ENCODE measurements around the gene RALBP1. TPM values are rescaled to one million over a fixed set of nuclear protein-coding genes. Genes with fewer than 3 reads are reported as not detected.

RALBP1 gene
- total RNA-seq, 6 donors from 2014 or later = 39.8 to 82.6 (median 57.6) TPM

- H3K4me3 ChIP-seq = no peak overlapping the region
- DNase-seq (no peak), ATAC-seq (ENCODE audit: low FRiP score in 2 of 2) (no peak)
- TF ChIP-seq EP300 (IDR thresholded peaks at IDR 0.05) (no peak), POLR2A (IDR thresholded peaks at IDR 0.05) (no peak), CTCF (IDR thresholded peaks at IDR 0.05) (no peak), POLR2AphosphoS5 (IDR thresholded peaks at IDR 0.05) (no peak)
- WGBS, 2 donors = 56 to 63% methylated on average over 2 of the region's 2 CpGs
- peaks cover 0 to 6% (median 6%) of the 10 kb centered on the region in 4 donors for H3K36me3 ChIP-seq
- no peaks in the 10 kb centered on the region for H3K27me3 ChIP-seq
- H3K27ac ChIP-seq = no peak overlapping the region
- H3K9me3 ChIP-seq = peaks cover 0 to under 1% (median 0%) of the 10 kb centered on the region in 4 donors
- H3K4me1 ChIP-seq = peaks cover 0 to 4% (median 1%) of the 10 kb centered on the region in 4 donors
Observed at GRCh38 chr18:9508446-9509025, 33.2 kb downstream of the RALBP1 start.

- Histone ChIP-seq H3K36me3 (peaks cover 0 to 21% (median 9%) of the 10 kb centered on the region in 4 donors), H3K27me3 (no peaks in the 10 kb centered on the region), H3K4me3 (no peak overlapping the region), H3K27ac (no peak overlapping the region), H3K4me1 (no peaks in the 10 kb centered on the region), H3K9me3 (no peaks in the 10 kb centered on the region)
- no peak for ATAC-seq (ENCODE audit: low FRiP score in 2 of 2)
- TF ChIP-seq EP300 (IDR thresholded peaks at IDR 0.05) (no peak), POLR2A (IDR thresholded peaks at IDR 0.05) (no peak), POLR2AphosphoS5 (IDR thresholded peaks at IDR 0.05) (no peak), CTCF (IDR thresholded peaks at IDR 0.05) (no peak)
- DNase-seq = no peak
- 81 to 84% methylated on average over 6 of the region's 6 CpGs for WGBS, 2 donors
Observed at GRCh38 chr18:9513971-9514512, 38.7 kb downstream of the RALBP1 start.

GRCh38 chr18:9516437-9517064, 41.2 kb downstream of the RALBP1 start:
- 63 to 64% methylated on average over 4 of the region's 4 CpGs for WGBS, 2 donors
- peak; percentile 59 to 79 for ATAC-seq (ENCODE audit: low FRiP score in 2 of 2)
- no peak for DNase-seq
- H3K27me3 ChIP-seq = no peaks in the 10 kb centered on the region
- TF ChIP-seq POLR2AphosphoS5 (IDR thresholded peaks at IDR 0.05) (no peak), CTCF (IDR thresholded peaks at IDR 0.05) (peak; percentile 65 to 90 (median 82)), POLR2A (IDR thresholded peaks at IDR 0.05) (no peak), EP300 (IDR thresholded peaks at IDR 0.05) (no peak)
- no peaks in the 10 kb centered on the region for H3K4me1 ChIP-seq
- H3K9me3 ChIP-seq = no peaks in the 10 kb centered on the region
- H3K36me3 ChIP-seq = peaks cover 0 to 21% (median 9%) of the 10 kb centered on the region in 4 donors
- H3K27ac ChIP-seq = no peak overlapping the region
- no peak overlapping the region for H3K4me3 ChIP-seq

GRCh38 chr18:9517869-9518268, 42.6 kb downstream of the RALBP1 start:
- TF ChIP-seq EP300 (IDR thresholded peaks at IDR 0.05) (no peak), POLR2AphosphoS5 (IDR thresholded peaks at IDR 0.05) (no peak), POLR2A (IDR thresholded peaks at IDR 0.05) (no peak), CTCF (IDR thresholded peaks at IDR 0.05) (no peak)
- H3K27ac ChIP-seq = no peak overlapping the region
- DNase-seq = no peak
- H3K36me3 ChIP-seq = peaks cover 0 to 30% (median 9%) of the 10 kb centered on the region in 4 donors
- H3K4me1 ChIP-seq = no peaks in the 10 kb centered on the region
- H3K9me3 ChIP-seq = no peaks in the 10 kb centered on the region
- 89% methylated on average over 6 of the region's 6 CpGs for WGBS, 2 donors
- no peaks in the 10 kb centered on the region for H3K27me3 ChIP-seq
- no peak for ATAC-seq (ENCODE audit: low FRiP score in 2 of 2)
- H3K4me3 ChIP-seq = no peak overlapping the region
